Endometrium (tissue), 2 donors: ENCODE data around the gene CCDC82.

Experiments used
- FAIRE-seq: peaks from 2 replicates; lab custom pipeline; 2012; peaks lifted over from hg19 to GRCh38; lab: Jason Lieb, UNC
- donor health status: control.
- donor health status: control.

CCDC82 gene

GRCh38 chr11:96329419-96329818, 60.3 kb downstream of the CCDC82 start:
- FAIRE-seq, result no peak

GRCh38 chr11:96328395-96329010, 61.2 kb downstream of the CCDC82 start:
- no peak for FAIRE-seq

- no peak for FAIRE-seq
Observed at GRCh38 chr11:96326959-96327358, 62.8 kb downstream of the CCDC82 start.

GRCh38 chr11:96324912-96325311, 64.8 kb downstream of the CCDC82 start:
- no peak for FAIRE-seq

- FAIRE-seq, result no peak
Observed at GRCh38 chr11:96323642-96323985, 66.1 kb downstream of the CCDC82 start.

GRCh38 chr11:96322775-96323641, 66.7 kb downstream of the CCDC82 start:
- FAIRE-seq, result no peak

- FAIRE-seq, result no peak
Observed at GRCh38 chr11:96321091-96321490, 68.6 kb downstream of the CCDC82 start.

- FAIRE-seq, result no peak
Observed at GRCh38 chr11:96319898-96320656, 69.6 kb downstream of the CCDC82 start.

- FAIRE-seq, result no peak
Observed at GRCh38 chr11:96318850-96319249, 70.9 kb downstream of the CCDC82 start.

GRCh38 chr11:96318399-96318798, 71.3 kb downstream of the CCDC82 start:
- FAIRE-seq, result no peak

- FAIRE-seq, result no peak
Observed at GRCh38 chr11:96317985-96318384, 71.7 kb downstream of the CCDC82 start.

GRCh38 chr11:96317571-96317970, 72.1 kb downstream of the CCDC82 start:
- FAIRE-seq, result no peak

- no peak for FAIRE-seq
Observed at GRCh38 chr11:96316869-96317268, 72.8 kb downstream of the CCDC82 start.

- FAIRE-seq, result no peak
Observed at GRCh38 chr11:96315476-96315875, 74.2 kb downstream of the CCDC82 start.

- no peak for FAIRE-seq
Observed at GRCh38 chr11:96314326-96315020, 75.2 kb downstream of the CCDC82 start.

- FAIRE-seq, result no peak
Observed at GRCh38 chr11:96313163-96313562, 76.5 kb downstream of the CCDC82 start.

GRCh38 chr11:96311120-96311568, 78.6 kb downstream of the CCDC82 start:
- FAIRE-seq, result no peak

- FAIRE-seq, result no peak
Observed at GRCh38 chr11:96310236-96310635, 79.5 kb downstream of the CCDC82 start.

GRCh38 chr11:96309643-96310017, 80.1 kb downstream of the CCDC82 start:
- no peak for FAIRE-seq

GRCh38 chr11:96309016-96309642, 80.6 kb downstream of the CCDC82 start:
- no peak for FAIRE-seq

- no peak for FAIRE-seq
Observed at GRCh38 chr11:96307776-96308140, 82.0 kb downstream of the CCDC82 start.
